Renal pelvis (tissue), 4 donors: Measurements from ENCODE around the gene EPB41L2. TPM values are rescaled to one million over a fixed set of nuclear protein-coding genes. Genes with fewer than 3 reads are reported as not detected.
"Not testable (repeated sequence)": the region's sequence is repeated elsewhere in the genome, so short reads cannot be mapped to it uniquely, and the experiment has no call there.

Experiments used
- DNase-seq: peaks from one replicate; pipeline ENCODE4 v3.0.0-alpha.2; 2013
- polyA plus RNA-seq, 3 donors: library from polyadenylated mRNA; unstranded; fragments of 120-200 nt; gene quantifications; one replicate each; pipeline ENCODE4 v1.2.1, GENCODE V29; 2013; ENCODE audit not compliant: insufficient read length in 3 of 3

The EPB41L2 gene
- polyA plus RNA-seq, 3 donors: 130 to 154 (median 144) TPM

DNA sequence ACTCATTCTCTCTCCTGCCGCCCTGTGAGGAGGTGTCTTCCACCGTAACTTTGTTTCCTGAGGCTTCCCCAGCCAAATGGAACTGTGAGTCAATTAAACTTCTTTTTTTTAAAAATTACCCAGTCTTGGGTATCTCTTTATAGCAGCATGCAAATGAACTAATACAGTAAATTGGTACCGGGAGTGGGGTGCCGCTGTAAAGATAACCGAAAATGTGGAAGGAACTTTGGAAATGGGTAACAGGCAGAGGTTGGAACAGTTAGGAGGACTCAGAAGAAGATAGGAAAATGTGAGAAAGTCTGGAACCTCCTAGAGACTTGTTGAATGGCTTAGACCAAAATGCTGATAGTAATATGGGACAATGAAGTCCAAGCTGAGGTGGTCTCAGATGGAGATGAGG is 55.8 kb downstream of the EPB41L2 start:
- no peak for DNase-seq

DNA sequence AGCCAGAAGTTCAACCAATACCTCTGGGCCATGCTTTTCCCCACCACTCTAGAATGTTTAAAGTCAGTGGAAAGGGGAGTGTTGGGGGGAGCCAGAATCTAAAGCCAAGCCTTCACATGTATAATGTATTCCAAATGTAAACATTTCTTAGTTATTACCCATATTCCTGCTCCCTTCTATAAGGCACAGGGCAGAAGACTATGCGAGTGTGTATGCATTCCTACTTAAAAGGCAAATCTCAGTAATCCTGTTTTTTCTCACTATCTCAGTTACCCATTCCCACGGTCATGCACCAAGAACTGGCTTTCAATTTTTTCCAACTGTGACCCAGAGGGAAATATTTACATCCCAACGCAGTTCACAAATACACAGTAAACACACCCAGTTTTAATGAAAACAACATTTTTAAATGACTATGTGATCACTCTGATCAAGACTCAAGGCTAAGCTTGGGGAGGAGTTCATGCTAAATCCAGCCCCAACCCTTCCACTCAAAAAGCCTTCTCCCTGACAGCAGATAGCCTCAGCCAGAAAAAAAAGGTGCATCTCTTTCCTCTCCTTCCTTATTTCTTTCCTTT is 57.5 kb downstream of the EPB41L2 start:
- DNase-seq: no peak

GRCh38 chr6:131004936-131005335 is 58.1 kb downstream of the EPB41L2 start:
- DNase-seq: no peak

GRCh38 chr6:131004387-131004755 is 58.7 kb downstream of the EPB41L2 start:
- no peak for DNase-seq

DNA sequence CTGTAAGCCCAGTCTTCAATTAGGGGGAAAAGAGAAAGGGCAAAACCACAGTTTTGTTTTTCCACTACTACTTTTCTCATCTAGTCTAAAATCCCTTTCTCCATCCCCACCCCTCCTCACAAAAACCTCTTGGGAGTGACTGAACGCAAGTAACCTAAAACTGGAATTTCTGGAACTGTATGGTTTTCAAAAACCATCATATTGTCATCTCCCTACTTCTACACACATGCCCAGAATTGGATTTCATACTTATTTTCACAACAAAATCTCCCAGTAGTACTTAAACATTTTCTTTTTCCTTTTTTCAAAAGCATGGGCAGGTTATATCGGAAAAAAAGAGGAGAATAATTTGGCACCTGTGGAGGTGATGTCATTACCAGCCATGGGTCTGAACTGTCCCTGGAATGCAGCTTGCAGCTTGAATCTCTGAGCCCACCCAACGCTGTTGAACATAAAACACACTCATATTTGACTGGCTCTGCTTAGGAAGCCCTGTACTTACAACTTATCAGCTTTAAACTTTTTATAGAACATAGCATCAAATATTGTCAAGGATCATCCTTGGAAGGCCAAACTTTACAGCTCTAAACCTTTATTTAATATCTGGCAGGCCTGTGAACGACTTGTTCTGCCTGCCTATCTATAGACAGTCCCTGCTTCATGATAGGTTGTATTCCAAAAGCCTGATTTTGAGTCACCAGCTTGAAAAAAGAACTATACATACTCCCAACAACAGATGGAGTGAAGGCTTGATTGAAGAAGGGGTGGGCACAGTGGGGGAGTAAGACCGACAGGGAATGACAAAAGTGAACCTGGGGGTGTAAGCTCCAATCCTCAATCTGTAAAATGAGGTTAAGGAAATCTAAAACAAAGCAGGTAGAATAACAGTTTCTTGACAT is 59.3 kb downstream of the EPB41L2 start:
- DNase-seq: no peak

- DNase-seq: no peak
Measured at GRCh38 chr6:131002661-131002980, 60.4 kb downstream of the EPB41L2 start.

- no peak for DNase-seq
Measured at GRCh38 chr6:131001945-131002660, 60.9 kb downstream of the EPB41L2 start.

- no peak for DNase-seq
Measured at GRCh38 chr6:131001111-131001736, 61.8 kb downstream of the EPB41L2 start.

DNA sequence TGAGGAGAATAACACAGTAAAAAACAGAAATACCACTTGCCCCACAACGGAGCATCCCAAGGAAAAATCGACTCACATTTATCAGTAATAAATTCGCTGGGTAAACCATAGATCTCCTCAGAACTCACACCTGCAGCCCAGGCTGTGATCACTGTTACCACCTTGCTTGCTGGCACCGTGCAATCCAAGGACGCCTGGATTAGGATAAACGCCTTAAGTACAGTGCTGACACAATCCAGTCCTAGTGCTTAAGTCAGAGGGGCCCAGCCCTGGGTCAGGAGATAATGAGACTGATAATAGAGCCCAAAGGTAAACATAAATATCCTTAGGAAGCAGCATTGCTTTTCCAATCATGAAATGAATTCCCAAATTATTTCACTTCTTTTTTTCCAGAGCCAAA is 62.5 kb downstream of the EPB41L2 start:
- DNase-seq: no peak

DNA sequence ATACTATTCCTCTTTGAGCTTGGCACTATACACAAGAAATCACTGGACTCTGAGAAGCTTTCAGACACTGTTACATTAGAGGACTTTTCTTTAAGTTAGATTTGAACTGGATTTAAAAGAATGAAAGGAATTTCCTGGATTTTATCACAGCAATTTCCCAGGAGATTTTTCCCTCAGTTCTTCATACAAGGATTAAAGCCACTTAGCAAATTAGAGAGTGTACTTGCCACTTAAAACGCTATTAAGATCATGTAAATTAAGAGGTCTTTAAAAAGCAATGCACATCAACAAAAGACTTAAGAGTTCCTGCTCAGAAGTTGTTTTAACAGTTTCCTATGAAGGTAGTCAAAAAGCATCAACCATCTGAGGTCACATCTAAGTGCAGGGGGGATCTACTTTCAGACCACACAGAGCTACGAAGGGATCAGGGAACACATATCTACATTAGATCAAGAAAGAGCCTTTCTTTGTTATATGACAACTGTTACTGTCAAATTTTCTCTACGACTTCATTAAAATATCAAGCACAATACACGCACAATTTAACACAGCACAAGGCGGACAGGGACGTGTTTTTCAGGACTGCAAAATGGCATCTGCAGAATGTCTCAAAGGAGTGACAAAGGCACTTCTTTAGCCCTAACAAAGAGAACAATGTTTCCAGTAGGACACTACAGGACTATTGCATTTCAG is 65.8 kb downstream of the EPB41L2 start:
- no peak for DNase-seq

GRCh38 chr6:130996635-130997034 is 66.4 kb downstream of the EPB41L2 start:
- no peak for DNase-seq

GRCh38 chr6:130995783-130996447 is 67.1 kb downstream of the EPB41L2 start:
- DNase-seq: no peak

GRCh38 chr6:130994319-130995097 is 68.5 kb downstream of the EPB41L2 start:
- no peak for DNase-seq

GRCh38 chr6:130993292-130993765 is 69.7 kb downstream of the EPB41L2 start:
- DNase-seq: no peak

DNA sequence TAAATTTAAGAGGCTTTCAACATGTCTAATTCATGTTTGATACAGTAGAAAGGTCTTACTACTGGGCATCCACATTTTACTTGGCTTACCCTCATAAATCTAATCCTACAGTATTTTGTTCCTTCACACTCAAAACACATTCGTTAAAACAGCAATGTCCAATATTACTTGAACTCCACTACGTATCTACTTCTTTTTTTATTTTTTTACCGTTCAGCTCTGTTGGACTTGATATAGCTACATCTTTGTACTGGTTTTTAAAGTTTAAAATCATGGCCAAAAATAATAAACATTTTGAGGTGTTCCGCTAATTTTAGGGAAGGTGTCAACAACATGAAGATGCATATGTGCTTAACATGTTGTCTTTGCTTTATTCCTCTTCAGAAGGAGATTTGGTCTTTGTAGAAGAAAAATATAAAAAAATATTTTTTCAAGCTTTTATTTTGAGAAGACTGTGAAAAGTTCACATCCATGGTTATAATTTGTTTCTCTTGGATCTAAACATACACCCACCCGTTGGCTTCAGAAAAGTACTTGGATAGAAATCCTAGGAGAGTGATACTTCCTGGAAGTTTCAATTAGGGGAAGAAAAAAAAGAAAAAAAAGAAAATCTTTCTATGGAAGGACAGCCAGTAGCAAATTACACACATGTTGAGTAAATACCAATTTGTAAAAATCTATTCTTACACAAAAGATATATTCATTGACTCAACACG is 71.5 kb downstream of the EPB41L2 start:
- no peak for DNase-seq

DNA sequence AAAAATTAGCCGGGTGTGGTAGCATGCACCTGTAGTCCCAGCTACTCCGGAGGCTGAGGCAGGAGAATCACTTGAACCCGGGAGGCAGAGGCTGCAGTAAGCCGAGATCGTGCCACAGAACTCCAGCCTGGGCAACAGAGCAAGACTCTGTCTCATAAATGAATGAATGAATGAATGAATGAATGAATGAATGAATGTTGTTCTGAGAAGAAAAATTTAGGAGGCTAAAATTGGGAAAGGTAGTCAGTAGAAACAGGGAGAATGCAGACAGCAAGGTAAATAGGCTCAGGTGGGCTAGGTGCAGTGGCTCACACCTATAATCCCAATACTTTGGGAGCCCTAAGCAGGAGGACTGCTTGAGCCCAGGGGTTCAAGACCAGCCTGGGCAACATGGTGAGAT is 75.5 kb downstream of the EPB41L2 start:
- DNase-seq: not testable (repeated sequence)

- no peak for DNase-seq
Measured at GRCh38 chr6:130985115-130985514, 77.9 kb downstream of the EPB41L2 start.

- no peak for DNase-seq
Measured at GRCh38 chr6:130982941-130983456, 80.0 kb downstream of the EPB41L2 start.

DNA sequence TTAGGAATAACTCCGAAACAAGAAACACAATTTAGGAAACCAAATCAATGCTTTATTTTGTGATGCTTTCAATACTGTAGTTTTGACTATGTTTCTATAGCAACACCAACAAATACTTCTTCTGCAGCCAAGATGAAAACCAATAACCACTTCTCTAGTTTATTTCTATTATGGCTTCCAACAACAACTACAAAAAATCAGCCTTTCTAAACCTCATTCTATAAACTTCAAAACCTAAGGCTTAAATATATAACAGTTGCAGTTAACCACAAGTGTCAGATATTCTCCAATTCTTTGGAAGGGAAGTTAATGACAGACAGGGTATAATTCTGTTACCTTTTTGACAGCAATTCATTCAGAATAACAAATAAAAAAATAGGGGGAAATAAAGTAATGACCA is 80.9 kb downstream of the EPB41L2 start:
- no peak for DNase-seq
